ENCODE measurements around the gene CNTNAP4.

Gene CNTNAP4

GRCh38 chr16:76577003-76577402, 299.8 kb downstream of the CNTNAP4 start:
- TF ChIP-seq CTCF (IDR thresholded peaks at IDR 0.05; ENCODE audit: insufficient read depth, low read depth, low read length, missing control alignments), result no peak
- H3K4me3 ChIP-seq (ENCODE audit: low read length), result no peak overlapping the region
- DNase-seq (ENCODE audit: low read depth), result no peak

GRCh38 chr16:76579277-76579922, 302.2 kb downstream of the CNTNAP4 start:
- no peak overlapping the region for H3K4me3 ChIP-seq (ENCODE audit: low read length)
- TF ChIP-seq CTCF (IDR thresholded peaks at IDR 0.05; ENCODE audit: insufficient read depth, low read depth, low read length, missing control alignments), result no peak
- DNase-seq (ENCODE audit: low read depth), result no peak

GRCh38 chr16:76583466-76583865, 306.3 kb downstream of the CNTNAP4 start:
- no peak overlapping the region for H3K4me3 ChIP-seq (ENCODE audit: low read length)
- TF ChIP-seq CTCF (IDR thresholded peaks at IDR 0.05; ENCODE audit: insufficient read depth, low read depth, low read length, missing control alignments), result no peak
- DNase-seq (ENCODE audit: low read depth), result peak; percentile 20

- TF ChIP-seq CTCF (IDR thresholded peaks at IDR 0.05; ENCODE audit: insufficient read depth, low read depth, low read length, missing control alignments), result no peak
- peak; percentile 2 for DNase-seq (ENCODE audit: low read depth)
- no peak overlapping the region for H3K4me3 ChIP-seq (ENCODE audit: low read length)
These were observed 306.7 kb downstream of the CNTNAP4 start for GRCh38 chr16:76583945-76584344.

- no peak for DNase-seq (ENCODE audit: low read depth)
- no peak overlapping the region for H3K4me3 ChIP-seq (ENCODE audit: low read length)
- TF ChIP-seq CTCF (IDR thresholded peaks at IDR 0.05; ENCODE audit: insufficient read depth, low read depth, low read length, missing control alignments), result no peak
These were observed 321.3 kb downstream of the CNTNAP4 start for GRCh38 chr16:76598498-76598897.

GRCh38 chr16:76607317-76607716, 330.1 kb downstream of the CNTNAP4 start:
- no peak for DNase-seq (ENCODE audit: low read depth)
- H3K4me3 ChIP-seq (ENCODE audit: low read length), result no peak overlapping the region
- no peak for TF ChIP-seq CTCF (IDR thresholded peaks at IDR 0.05; ENCODE audit: insufficient read depth, low read depth, low read length, missing control alignments)

Data from epithelial cell of esophagus (primary cell).